Thyroid gland (tissue), 4 donors: ENCODE measurements around the gene KRTAP5-6. TPM values are rescaled to one million over a fixed set of nuclear protein-coding genes. Genes with fewer than 3 reads are reported as not detected.
"Not testable (repeated sequence)": the region's sequence is repeated elsewhere in the genome, so short reads cannot be mapped to it uniquely, and the experiment has no call there.

Experiments
- DNase-seq, 2 donors: peaks; one replicate each; pipeline ENCODE4 v3.0.0-alpha.2; 2019
- H3K27ac ChIP-seq, 3 donors: fragments of 200-600 bp; sonication (generic); 1 replicate in 2 of 3; 2 replicates in 1 of 3; pipeline ENCODE4 v1.5.1; 2016 to 2019; ENCODE audit warnings: mild to moderate bottlenecking in 1 of 3, moderate library complexity in 1 of 3
- H3K27me3 ChIP-seq: fragments of 200-600 bp; sonication (generic); one replicate; pipeline ENCODE4 v1.5.1; 2019
- H3K36me3 ChIP-seq, 2 donors: fragments of 200-600 bp; sonication (generic); one replicate each; pipeline ENCODE4 v1.5.1; 2016 to 2019
- H3K4me1 ChIP-seq, 2 donors: fragments of 200-600 bp; sonication (generic); one replicate each; pipeline ENCODE4 v1.5.1; 2017 to 2019
- H3K4me3 ChIP-seq, 3 donors: fragments of 200-600 bp; sonication (generic); replicated peaks in 1 of 3; 1 replicate in 2 of 3; 2 replicates in 1 of 3; pipeline ENCODE4 v1.5.1; 2016; ENCODE audit warnings: mild to moderate bottlenecking in 1 of 3
- H3K9me3 ChIP-seq: fragments of 200-600 bp; sonication (generic); one replicate; pipeline ENCODE4 v1.5.1; 2017
- POLR2A ChIP-seq, 2 donors: fragments of 450-650 bp; IDR thresholded peaks; one replicate each; pipeline ENCODE4 v1.6.1; 2017; ENCODE audit warnings: antibody characterized with exemption in 2 of 2, mild to moderate bottlenecking in 2 of 2, moderate library complexity in 1 of 2
- WGBS, 2 donors: methylation state at CpG; one replicate each; pipeline ENCODE4 v1.1.5; 2017; 5-methylcytosine and 5-hydroxymethylcytosine counted together
- intact Hi-C: fragments of 100-400 bp; cut with DNase I; formaldehyde crosslinking; loops from one replicate; pipeline ENCODE4 v1.15.1; 2023
- total RNA-seq, 4 donors: library from RNA; depleted of rRNA; stranded (reverse); fragments of >200 nt; gene quantifications; one replicate each; pipeline ENCODE4 v1.2.3, GENCODE V29; 2016
- TF ChIP-seq, protein P1 (sequence below), 6 experiments: fragments of 200-600 bp in 3 of 6; fragments of 450-650 bp in 3 of 6; sonication (generic) in 3 of 6; IDR thresholded peaks; one replicate each; pipeline ENCODE4 v1.5.1; 2016 to 2019; ENCODE audit warnings: antibody characterized with exemption in 6 of 6, mild to moderate bottlenecking in 2 of 6, inconsistent platforms in 1 of 6, moderate library complexity in 1 of 6

The KRTAP5-6 gene
- total RNA-seq, 4 donors from 2014 or later: not detected

DNA sequence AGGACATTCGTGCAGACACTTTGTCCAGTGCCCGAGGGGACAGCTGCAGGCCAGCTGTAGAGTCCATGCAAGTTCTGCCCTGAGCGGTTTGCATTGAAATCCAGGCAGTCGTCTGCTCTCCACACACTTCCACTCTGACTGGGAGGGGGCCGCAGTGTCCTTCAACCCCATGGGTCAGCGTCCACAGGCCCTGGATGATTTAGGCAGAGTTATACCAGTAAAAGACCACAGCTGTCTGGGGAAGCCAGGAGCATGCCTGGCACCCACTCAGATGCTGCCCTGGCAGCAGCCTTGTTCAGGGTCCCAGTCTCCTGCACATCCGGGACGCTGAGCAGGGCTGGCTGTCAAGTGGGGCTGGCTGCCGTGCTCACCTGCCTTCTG lies 40.9 kb upstream of the KRTAP5-6 start:
- Histone ChIP-seq H3K36me3 (no peaks in the 10 kb centered on the region), H3K27ac (no peak overlapping the region), H3K9me3 (no peaks in the 10 kb centered on the region), H3K4me3 (no peak overlapping the region), H3K4me1 (no peaks in the 10 kb centered on the region), H3K27me3 (no peaks in the 10 kb centered on the region)
- 60 to 65% methylated on average over 6 to 9 of the region's 9 CpGs for WGBS, 2 donors
- DNase-seq: no peak
- intact Hi-C loops: no loop called here
- no peak for TF ChIP-seq POLR2A (IDR thresholded peaks at IDR 0.05)
- TF ChIP-seq, protein P1, sequence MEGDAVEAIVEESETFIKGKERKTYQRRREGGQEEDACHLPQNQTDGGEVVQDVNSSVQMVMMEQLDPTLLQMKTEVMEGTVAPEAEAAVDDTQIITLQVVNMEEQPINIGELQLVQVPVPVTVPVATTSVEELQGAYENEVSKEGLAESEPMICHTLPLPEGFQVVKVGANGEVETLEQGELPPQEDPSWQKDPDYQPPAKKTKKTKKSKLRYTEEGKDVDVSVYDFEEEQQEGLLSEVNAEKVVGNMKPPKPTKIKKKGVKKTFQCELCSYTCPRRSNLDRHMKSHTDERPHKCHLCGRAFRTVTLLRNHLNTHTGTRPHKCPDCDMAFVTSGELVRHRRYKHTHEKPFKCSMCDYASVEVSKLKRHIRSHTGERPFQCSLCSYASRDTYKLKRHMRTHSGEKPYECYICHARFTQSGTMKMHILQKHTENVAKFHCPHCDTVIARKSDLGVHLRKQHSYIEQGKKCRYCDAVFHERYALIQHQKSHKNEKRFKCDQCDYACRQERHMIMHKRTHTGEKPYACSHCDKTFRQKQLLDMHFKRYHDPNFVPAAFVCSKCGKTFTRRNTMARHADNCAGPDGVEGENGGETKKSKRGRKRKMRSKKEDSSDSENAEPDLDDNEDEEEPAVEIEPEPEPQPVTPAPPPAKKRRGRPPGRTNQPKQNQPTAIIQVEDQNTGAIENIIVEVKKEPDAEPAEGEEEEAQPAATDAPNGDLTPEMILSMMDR (IDR thresholded peaks at IDR 0.05): no peak

DNA sequence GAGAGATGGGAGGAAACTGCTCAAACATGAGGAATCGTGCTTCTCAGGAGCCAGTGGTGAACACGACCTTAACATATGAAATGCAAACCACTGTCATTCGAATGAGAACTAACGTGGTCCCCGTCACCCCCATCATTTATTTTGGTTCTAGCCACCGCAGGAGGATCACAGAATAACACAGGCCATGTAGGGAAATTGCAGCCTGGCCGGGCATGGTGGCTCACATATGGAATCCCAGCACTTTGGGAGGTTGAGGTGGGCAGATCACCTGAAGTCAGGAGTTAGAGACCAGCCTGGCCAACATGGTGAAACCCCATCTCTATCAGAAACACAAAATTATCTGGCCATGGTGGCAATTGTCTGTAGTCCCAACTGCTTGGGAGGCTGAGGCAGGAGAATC lies 40.3 kb upstream of the KRTAP5-6 start:
- Histone ChIP-seq H3K27ac (no peak overlapping the region), H3K4me1 (no peaks in the 10 kb centered on the region), H3K4me3 (no peak overlapping the region), H3K27me3 (no peaks in the 10 kb centered on the region), H3K36me3 (no peaks in the 10 kb centered on the region), H3K9me3 (no peaks in the 10 kb centered on the region)
- TF ChIP-seq POLR2A (IDR thresholded peaks at IDR 0.05): no peak
- TF ChIP-seq, protein P1 (IDR thresholded peaks at IDR 0.05): no peak
- WGBS, 2 donors: 67 to 68% methylated on average over 6 to 7 of the region's 7 CpGs
- intact Hi-C loops: no loop called here
- no peak for DNase-seq

DNA sequence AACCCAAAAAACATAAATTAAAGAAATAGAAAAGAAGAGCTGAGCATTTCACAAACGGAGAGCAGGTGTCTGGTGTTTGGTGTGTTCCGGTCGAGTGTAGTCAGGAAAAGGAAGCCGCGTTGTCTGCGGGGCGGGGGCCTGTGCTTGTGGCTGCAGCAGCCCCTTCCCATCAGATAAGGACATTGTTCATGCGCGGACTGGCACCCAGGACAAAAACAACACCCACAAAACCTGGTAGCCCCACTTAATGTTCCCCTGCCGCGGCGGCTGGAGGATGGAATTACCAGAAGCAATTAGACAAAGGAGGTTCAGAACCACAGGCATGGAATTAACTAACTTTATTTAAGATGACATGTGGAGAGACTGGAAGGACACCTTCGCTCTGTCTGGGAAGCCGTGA lies 37.5 kb upstream of the KRTAP5-6 start:
- no peaks in the 10 kb centered on the region for H3K4me1 ChIP-seq
- 65 to 74% methylated on average over 14 of the region's 14 CpGs for WGBS, 2 donors
- intact Hi-C loops: no loop called here
- DNase-seq: no peak
- no peaks in the 10 kb centered on the region for H3K9me3 ChIP-seq
- no peaks in the 10 kb centered on the region for H3K36me3 ChIP-seq
- H3K27ac ChIP-seq: no peak overlapping the region
- H3K27me3 ChIP-seq: no peaks in the 10 kb centered on the region
- TF ChIP-seq, protein P1 (IDR thresholded peaks at IDR 0.05): no peak
- no peak for TF ChIP-seq POLR2A (IDR thresholded peaks at IDR 0.05)
- no peak overlapping the region for H3K4me3 ChIP-seq

DNA sequence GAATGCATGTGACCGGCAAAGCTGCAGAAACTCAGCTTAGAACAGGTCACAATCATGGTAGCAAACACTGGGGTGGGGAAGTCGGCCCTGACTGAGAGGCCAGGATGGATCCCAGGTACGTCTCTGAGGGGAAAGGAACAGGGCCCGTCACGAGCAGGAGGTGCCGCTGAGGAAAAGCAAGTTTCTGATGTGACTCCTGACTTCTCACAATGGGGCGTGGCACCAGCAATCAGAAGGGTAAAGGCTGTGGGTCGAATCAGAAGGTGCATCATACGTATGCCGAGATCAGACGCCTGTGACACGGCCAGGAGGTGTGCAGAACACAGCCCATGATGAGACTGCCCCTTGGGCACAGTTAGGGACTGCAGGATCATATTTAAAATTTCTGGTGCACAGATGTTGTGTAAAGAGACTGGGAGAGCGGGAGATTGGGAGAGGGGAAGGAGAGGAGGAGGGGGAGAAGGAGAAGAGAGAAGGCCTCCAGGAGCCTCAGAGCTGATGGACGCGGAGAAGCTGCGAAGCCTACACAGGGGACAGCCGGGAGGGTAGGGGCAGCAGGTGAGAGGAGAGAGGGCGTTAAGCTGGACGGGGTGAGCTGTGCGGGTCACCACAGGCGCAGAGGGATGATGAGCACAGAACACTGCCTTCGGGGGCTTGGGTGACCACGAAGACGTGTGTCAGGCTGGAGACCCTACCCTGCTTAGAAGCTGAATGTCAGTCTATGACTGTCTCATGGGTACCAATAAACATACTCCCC lies 36.7 kb upstream of the KRTAP5-6 start:
- H3K36me3 ChIP-seq: no peaks in the 10 kb centered on the region
- no peaks in the 10 kb centered on the region for H3K4me1 ChIP-seq
- DNase-seq: no peak
- no peak overlapping the region for H3K4me3 ChIP-seq
- no peak overlapping the region for H3K27ac ChIP-seq
- H3K9me3 ChIP-seq: no peaks in the 10 kb centered on the region
- no peaks in the 10 kb centered on the region for H3K27me3 ChIP-seq
- intact Hi-C loops: no loop called here
- TF ChIP-seq POLR2A (IDR thresholded peaks at IDR 0.05): no peak
- 80 to 83% methylated on average over 24 of the region's 24 CpGs for WGBS, 2 donors

DNA sequence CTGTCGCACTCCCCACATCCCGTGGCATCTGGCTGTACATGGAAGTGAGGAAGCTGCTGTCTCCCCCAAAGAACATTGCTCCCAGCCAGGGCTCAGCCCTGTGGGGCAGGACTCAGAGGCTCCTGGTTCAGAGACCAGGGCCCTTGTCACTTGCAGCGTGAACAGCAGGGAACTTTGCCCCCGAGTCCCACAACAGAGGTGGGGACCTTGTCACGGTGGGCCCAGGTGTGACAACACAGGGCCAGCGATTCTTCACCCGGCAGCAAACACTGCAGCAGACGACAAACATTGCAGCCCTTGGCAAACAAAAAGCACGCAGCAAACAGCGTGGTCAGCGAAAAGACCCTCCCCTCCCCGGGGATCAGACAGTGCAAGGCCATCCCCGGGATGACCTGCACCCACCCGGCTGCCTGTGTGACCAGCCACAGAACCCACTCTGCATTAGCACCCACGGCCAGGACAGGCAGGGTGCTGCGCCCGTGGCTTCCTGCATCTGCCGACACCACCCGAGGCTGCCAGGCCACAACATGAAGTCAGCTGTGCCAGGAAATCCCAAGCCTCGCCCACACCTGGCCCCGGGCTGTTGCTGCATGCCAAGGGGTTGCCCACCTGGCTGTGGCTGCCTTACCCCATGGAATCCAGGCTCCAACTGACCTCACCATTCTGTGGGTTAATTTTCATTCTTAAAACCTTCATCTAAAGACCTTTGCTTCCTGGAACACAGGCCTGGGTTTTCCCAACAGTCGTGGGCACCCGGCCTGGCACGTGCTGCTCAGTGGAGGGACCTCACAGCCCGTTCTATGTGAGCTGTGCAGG lies 35.3 kb upstream of the KRTAP5-6 start:
- H3K27me3 ChIP-seq, H3K27ac ChIP-seq, H3K4me3 ChIP-seq, intact Hi-C loops, DNase-seq, H3K9me3 ChIP-seq, H3K4me1 ChIP-seq, H3K36me3 ChIP-seq: not testable (repeated sequence)
- WGBS, 2 donors: 73 to 86% methylated on average over 5 to 8 of the region's 25 CpGs

DNA sequence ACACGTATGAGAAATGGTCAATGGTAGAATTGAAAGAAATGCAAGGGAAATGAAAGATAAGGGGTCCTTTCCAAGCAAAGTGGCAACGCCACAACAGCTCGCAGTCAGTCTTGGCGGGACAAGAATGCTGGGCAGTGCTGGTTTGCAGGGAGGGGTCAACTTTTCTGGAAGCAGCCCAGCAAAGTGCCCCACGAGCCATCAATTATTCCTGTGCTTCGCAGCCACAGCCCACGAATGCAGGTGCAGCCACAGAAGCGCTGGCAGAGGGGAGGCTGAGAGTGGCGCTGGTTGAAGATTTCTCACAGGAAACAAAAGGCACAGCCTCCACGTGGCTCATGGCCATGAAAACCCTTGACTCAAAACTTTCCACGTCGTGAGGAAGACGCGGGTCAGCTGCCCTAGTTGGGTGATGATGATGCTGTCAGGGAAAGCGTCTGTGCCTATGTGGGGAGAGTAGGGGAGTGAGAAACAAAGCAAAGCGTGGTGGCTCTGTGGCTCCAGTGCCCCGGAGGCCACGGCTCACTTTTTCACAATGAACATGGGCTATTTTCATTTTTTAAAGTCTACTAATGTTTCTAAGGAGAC lies 34.2 kb upstream of the KRTAP5-6 start:
- WGBS, 2 donors: 69 to 75% methylated on average over 18 of the region's 18 CpGs
- H3K27me3 ChIP-seq, H3K4me1 ChIP-seq, H3K27ac ChIP-seq, H3K4me3 ChIP-seq, H3K36me3 ChIP-seq, intact Hi-C loops, H3K9me3 ChIP-seq, DNase-seq: not testable (repeated sequence)
